ENCODE results near the gene RPL22.

DNA sequence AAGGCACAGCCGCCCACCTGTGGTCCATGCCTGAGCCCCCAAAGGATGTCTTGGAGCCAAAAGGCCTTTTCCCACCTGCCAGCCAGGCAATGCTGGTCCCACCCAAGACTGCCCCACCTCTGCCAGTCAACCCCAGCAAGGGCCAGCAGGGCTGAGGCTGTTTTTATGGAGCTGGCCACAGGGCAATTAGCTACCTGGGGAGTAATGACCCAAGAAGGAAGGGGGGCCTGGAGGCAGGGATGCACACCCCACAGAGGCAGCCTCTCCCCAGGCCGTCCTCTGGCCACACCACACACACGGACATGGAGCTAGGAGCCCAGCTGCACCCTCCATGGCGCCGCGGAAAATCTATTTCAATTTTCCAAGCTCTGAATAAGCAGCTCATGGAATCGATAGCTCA lies 46.5 kb downstream of the RPL22 start:
- TF ChIP-seq, protein P1, sequence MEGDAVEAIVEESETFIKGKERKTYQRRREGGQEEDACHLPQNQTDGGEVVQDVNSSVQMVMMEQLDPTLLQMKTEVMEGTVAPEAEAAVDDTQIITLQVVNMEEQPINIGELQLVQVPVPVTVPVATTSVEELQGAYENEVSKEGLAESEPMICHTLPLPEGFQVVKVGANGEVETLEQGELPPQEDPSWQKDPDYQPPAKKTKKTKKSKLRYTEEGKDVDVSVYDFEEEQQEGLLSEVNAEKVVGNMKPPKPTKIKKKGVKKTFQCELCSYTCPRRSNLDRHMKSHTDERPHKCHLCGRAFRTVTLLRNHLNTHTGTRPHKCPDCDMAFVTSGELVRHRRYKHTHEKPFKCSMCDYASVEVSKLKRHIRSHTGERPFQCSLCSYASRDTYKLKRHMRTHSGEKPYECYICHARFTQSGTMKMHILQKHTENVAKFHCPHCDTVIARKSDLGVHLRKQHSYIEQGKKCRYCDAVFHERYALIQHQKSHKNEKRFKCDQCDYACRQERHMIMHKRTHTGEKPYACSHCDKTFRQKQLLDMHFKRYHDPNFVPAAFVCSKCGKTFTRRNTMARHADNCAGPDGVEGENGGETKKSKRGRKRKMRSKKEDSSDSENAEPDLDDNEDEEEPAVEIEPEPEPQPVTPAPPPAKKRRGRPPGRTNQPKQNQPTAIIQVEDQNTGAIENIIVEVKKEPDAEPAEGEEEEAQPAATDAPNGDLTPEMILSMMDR (IDR thresholded peaks at IDR 0.05; ENCODE audit: low read depth, low read length), result no peak
- TF ChIP-seq EZH2phosphoT487 (IDR thresholded peaks at IDR 0.05; ENCODE audit: low read depth), result no peak

All from OCI-LY3 (cell line).